Fibroblast of mammary gland (primary cell): Measurements from ENCODE around the gene PHYHIPL.

Experiments used
- DNase-seq: peaks from one replicate; pipeline ENCODE4 v3.0.0-alpha.2; 2010; ENCODE audit warnings: low read depth
- H3K4me3 ChIP-seq: 2 replicates; pipeline ENCODE4 v1.5.1; 2011; ENCODE audit warnings: low read depth, mild to moderate bottlenecking, low read length, moderate library complexity; ENCODE audit not compliant: control insufficient read depth
- TF ChIP-seq, protein P1 (sequence below): conservative IDR thresholded peaks from 2 replicates; pipeline ENCODE4 v1.5.1; 2011; ENCODE audit warnings: low read depth, low read length, inconsistent platforms; ENCODE audit not compliant: control insufficient read depth, insufficient read depth

The PHYHIPL gene

DNA sequence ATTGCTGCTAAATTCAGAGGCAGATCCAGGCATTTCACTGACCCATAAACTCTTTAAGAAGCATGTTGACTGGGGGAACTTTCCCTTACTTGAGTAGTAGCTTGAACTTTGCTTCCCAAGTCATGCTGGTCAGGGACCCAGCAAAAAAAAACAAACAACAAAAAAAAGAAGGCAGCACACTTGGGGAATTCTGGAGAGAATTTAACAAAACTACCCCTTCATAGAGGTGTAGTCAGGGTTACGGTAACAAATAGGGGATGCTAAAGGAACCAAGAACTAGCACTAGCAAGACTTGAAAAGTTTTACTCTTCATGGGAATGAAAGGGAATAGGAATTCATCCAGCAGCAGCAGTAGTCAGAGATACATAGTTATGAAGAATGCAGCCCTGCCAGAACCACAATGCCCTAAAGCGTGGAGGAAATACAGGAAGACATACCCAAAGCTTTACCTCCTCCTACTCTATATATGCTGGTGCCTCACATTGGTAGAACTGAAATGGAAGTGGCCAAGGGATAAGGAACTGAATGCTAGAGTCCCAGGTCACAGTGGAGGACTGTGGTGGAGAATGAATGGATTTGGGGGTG, 67.3 kb downstream of the PHYHIPL start:
- DNase-seq, result no peak
- H3K4me3 ChIP-seq, result no peak overlapping the region
- TF ChIP-seq, protein P1, sequence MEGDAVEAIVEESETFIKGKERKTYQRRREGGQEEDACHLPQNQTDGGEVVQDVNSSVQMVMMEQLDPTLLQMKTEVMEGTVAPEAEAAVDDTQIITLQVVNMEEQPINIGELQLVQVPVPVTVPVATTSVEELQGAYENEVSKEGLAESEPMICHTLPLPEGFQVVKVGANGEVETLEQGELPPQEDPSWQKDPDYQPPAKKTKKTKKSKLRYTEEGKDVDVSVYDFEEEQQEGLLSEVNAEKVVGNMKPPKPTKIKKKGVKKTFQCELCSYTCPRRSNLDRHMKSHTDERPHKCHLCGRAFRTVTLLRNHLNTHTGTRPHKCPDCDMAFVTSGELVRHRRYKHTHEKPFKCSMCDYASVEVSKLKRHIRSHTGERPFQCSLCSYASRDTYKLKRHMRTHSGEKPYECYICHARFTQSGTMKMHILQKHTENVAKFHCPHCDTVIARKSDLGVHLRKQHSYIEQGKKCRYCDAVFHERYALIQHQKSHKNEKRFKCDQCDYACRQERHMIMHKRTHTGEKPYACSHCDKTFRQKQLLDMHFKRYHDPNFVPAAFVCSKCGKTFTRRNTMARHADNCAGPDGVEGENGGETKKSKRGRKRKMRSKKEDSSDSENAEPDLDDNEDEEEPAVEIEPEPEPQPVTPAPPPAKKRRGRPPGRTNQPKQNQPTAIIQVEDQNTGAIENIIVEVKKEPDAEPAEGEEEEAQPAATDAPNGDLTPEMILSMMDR, result no peak

DNA sequence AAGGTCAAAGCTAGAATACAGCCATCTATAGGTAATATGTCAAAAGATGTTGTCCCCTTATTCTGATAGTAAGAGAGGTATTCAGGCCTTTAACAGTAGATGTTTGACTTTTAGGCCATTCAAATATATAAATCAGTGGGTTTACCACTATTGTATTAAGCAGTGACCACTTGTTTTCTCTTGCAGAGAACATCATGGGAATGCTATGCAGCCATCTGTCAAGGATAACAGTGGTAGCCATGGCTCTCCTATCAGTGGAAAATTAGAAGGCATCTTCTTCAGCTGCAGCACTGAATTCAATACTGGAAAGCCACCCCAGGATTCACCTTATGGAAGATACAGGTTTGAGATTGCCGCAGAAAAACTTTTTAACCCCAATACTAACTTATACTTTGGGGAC, 68.4 kb downstream of the PHYHIPL start:
- H3K4me3 ChIP-seq, result no peak overlapping the region
- TF ChIP-seq, protein P1, result no peak
- no peak for DNase-seq

DNA sequence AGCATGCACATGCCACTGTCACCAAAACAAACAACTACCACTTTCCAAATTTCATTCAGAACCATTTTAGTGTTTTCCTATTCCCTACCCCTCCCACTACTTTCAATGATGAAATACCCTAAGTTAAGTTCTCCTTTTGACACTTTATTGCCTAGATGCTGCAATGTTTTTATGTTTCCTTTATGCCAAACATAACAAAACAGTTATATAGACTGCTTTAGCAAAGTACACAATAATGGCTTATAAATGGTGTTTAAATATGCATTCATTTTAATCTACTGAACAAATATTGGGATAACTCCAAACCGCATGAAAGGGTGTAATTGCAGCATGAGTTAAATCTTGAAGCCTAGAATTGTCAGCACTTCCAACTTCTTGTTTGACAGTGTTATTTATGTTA, 69.2 kb downstream of the PHYHIPL start:
- no peak overlapping the region for H3K4me3 ChIP-seq
- DNase-seq, result no peak
- TF ChIP-seq, protein P1, result no peak

DNA sequence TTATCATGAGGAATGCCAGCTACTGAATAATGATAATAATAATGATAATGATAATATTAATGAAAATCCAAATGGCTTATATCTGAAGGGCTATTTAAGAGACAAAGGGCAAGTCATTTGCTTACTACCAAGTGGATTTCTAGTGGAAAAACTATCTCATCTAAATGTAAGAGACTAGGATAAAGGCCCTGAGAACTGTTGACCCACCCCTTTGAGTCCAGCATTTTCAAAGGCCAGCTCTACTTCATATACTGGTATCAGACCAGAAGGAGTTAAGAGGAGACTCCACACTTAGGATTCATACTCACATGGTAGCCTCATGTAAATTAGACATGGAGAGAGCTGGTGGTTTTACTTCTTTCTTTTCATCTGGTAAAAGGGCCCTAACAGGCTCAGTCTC, 76.0 kb downstream of the PHYHIPL start:
- no peak for DNase-seq
- TF ChIP-seq, protein P1, result no peak
- no peak overlapping the region for H3K4me3 ChIP-seq

DNA sequence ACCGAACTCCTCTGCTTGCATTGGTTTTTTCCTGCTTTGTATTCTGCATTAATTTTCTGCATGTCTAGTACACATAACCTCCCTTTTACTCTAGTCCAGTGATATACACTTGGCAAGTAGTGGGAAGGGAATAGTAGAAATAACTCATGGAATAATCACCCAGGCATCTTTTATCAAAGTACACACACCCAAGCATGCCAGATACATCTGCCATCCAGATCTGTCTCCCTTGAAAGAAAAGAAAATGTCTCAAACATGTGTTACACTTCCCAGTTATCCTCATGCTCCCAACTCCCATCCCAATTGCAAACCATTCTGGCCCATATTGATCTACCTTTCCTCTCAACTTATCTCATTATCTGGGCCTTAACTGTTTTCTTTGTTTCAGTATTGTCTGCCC, 79.0 kb downstream of the PHYHIPL start:
- TF ChIP-seq, protein P1, result no peak
- DNase-seq, result no peak
- no peak overlapping the region for H3K4me3 ChIP-seq

DNA sequence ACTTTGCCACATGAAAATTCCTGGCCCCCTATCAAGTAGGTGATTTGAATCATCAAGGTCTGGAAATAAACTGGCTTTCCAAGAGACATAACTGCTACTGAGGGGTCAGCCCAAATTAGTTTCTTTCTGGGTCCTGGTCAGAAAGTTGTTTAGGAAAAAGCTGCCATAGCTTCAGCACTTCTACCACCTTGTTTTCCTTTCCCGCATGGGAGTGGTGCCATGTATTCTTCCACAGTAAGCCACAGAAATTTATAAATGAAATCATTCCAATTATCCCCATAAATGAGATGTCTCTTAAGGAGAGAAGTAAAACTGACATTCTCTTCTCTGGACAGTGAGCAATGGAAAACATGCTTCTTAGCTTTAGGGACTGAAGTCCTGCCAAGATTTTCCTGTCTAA, 80.8 kb downstream of the PHYHIPL start:
- TF ChIP-seq, protein P1, result no peak
- no peak for DNase-seq
- no peak overlapping the region for H3K4me3 ChIP-seq

DNA sequence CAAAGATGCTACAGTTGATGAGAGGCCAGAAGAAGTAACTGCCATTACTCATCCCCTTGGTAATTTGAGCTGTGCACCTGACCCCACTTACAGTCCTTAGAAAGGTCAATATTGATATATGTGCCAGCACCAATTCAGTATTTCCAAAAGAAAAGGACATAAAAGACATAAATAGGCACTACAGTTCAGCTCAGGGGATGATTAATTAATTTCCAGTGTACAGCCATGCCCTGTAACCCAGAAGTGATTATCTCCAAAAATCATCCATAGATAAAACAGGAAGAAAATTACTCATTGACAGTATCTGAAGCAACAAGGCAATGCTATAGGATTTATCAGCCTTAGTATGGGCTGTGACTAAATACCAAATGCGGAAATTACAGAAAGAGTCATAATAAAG, 82.4 kb downstream of the PHYHIPL start:
- no peak for DNase-seq
- TF ChIP-seq, protein P1, result no peak
- H3K4me3 ChIP-seq, result no peak overlapping the region
